ENCODE results near the gene UBE2M. TPM values are rescaled to one million over a fixed set of nuclear protein-coding genes. Genes with fewer than 3 reads are reported as not detected.
A peak's percentile ranks its signal among the peaks of the same experiment; 100 is the strongest.
"Not testable (repeated sequence)": the region's sequence is repeated elsewhere in the genome, so short reads cannot be mapped to it uniquely, and the experiment has no call there.

The UBE2M gene
- total RNA-seq, 1 donor from 2014 or later = 78.3 TPM

DNA sequence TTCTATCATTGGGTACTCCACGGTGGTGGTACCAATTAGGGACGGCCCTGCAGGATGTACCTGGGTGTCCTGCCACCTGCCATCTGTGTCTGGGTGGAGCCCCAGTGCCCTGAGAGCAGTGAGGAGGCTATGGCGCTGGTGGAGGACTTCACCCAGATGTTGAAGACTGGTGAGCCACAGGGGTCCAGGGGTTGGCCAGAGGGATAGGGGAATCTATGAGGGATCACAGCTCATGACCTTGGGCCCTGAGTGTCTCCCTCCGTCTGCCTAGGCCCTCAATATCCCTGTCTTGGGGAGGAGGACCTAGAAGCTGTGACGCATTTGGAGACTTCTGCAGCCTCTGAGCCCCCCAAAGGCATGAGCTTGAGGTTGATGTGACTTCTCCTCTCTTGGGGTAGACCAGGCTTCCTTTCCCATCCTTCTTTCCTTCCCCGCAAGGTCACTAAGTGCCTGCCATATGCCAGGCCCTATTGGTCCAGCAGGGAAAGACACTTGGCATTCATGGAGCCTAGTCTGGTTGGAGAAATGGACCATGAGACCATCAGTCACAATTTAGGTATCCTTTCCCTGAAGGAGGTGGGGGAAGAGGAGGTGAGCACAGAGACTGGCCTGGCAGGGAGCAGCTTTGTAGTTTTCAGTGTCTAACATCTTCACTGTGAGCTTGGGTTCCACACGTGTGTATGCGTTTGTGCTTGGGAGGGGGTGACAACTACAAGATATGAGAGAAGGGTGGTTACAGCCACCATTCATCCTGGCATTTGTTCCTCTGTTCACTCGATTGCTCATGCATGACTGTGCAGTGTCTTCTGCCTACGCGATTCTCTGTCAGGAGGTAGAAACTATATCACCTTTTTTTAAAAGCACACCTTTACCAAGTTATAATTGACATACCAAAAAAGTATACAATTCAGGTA, 19.9 kb upstream of the UBE2M start:
- Mint-ChIP-seq H3K36me3 (ENCODE audit: unreplicated experiment) (peaks cover 13% of the 10 kb centered on the region), H3K4me1 (ENCODE audit: unreplicated experiment) (peaks cover 23% of the 10 kb centered on the region), H3K27me3 (ENCODE audit: unreplicated experiment) (no peaks in the 10 kb centered on the region), H3K4me3 (ENCODE audit: unreplicated experiment) (no peak overlapping the region), H3K9me3 (ENCODE audit: unreplicated experiment) (no peaks in the 10 kb centered on the region), H3K27ac (ENCODE audit: unreplicated experiment) (no peak overlapping the region)
- DNase-seq (ENCODE audit: extremely low spot score, unreplicated experiment) = peak; percentile 66
- TF ChIP-seq, protein P1, sequence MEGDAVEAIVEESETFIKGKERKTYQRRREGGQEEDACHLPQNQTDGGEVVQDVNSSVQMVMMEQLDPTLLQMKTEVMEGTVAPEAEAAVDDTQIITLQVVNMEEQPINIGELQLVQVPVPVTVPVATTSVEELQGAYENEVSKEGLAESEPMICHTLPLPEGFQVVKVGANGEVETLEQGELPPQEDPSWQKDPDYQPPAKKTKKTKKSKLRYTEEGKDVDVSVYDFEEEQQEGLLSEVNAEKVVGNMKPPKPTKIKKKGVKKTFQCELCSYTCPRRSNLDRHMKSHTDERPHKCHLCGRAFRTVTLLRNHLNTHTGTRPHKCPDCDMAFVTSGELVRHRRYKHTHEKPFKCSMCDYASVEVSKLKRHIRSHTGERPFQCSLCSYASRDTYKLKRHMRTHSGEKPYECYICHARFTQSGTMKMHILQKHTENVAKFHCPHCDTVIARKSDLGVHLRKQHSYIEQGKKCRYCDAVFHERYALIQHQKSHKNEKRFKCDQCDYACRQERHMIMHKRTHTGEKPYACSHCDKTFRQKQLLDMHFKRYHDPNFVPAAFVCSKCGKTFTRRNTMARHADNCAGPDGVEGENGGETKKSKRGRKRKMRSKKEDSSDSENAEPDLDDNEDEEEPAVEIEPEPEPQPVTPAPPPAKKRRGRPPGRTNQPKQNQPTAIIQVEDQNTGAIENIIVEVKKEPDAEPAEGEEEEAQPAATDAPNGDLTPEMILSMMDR (IDR thresholded peaks at IDR 0.05) = no peak

DNA sequence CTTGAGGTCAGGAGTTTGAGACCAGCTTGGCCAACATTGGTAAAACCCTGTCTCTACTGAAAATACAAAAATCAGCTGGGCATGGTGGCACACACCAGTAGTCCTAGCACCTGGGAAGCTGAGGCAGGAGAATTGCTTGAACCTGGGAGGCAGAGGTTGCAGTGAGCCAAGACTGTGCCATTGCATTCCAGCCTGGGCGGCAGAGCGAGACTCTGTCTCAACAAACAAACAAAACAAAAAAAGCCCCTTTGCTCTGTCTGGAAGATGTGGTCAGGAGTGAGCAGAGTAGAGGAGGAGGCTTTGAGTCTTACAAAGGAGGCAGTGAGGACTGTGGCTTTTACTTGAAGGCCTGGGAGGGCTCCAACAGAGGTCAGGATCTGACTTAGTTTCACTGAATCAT, 19.2 kb upstream of the UBE2M start:
- not testable (repeated sequence) for H3K27me3 Mint-ChIP-seq (ENCODE audit: unreplicated experiment); H3K4me3 Mint-ChIP-seq (ENCODE audit: unreplicated experiment); H3K9me3 Mint-ChIP-seq (ENCODE audit: unreplicated experiment); H3K36me3 Mint-ChIP-seq (ENCODE audit: unreplicated experiment)
- Mint-ChIP-seq H3K27ac (ENCODE audit: unreplicated experiment) (peak overlapping the region; percentile 41), H3K4me1 (ENCODE audit: unreplicated experiment) (peaks cover 24% of the 10 kb centered on the region)
- DNase-seq (ENCODE audit: extremely low spot score, unreplicated experiment) = peak; percentile 51

DNA sequence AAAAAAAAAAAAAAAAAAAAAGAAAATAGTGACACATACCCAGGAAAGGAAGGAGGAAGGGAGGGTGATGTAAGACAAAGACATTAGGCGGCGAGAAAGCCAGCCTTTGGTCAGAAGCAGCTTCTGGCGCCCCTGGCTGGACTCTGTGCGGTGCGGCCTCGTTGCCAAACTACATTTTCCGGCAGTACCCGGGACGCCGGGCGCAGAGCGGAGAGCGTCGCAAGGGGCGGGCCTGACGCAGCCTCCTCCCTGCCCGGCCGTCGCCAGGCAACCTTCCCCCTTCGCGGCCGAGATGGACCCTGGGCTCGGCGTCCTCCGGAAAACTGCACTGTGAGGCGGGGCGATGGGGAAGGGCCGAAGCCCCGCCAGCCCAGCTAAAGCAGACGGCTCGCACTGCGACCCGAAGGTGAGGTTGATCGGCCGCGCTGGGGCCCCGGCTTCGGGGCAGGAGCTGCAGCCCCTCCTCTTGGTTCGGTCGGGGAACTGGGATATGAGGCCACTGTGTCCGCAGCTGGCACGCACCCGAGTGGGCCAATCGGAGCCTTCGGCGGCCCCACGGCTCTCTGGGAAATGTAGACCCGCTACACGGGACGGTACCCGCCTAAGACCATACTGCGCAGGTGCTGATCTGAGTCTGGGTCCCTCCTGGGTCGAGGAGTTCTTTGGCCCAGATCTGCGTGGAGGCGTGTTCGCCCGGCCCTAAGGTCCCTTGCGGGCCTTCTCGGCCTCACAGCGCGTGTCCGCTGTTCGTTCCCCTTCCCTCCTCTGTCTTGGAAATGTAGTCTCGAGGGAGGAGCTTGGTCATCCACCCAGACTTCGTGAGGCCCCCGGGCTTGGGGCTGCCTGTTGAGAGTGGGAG, 17.0 kb upstream of the UBE2M start:
- Mint-ChIP-seq H3K27ac (ENCODE audit: unreplicated experiment) (peak overlapping the region; percentile 99), H3K4me1 (ENCODE audit: unreplicated experiment) (peaks cover 28% of the 10 kb centered on the region), H3K4me3 (ENCODE audit: unreplicated experiment) (peak overlapping the region; percentile 99), H3K27me3 (ENCODE audit: unreplicated experiment) (no peaks in the 10 kb centered on the region), H3K36me3 (ENCODE audit: unreplicated experiment) (no peaks in the 10 kb centered on the region), H3K9me3 (ENCODE audit: unreplicated experiment) (no peaks in the 10 kb centered on the region)
- TF ChIP-seq, protein P1 (IDR thresholded peaks at IDR 0.05) = peak; percentile 12
- DNase-seq (ENCODE audit: extremely low spot score, unreplicated experiment) = peak; percentile 97

DNA sequence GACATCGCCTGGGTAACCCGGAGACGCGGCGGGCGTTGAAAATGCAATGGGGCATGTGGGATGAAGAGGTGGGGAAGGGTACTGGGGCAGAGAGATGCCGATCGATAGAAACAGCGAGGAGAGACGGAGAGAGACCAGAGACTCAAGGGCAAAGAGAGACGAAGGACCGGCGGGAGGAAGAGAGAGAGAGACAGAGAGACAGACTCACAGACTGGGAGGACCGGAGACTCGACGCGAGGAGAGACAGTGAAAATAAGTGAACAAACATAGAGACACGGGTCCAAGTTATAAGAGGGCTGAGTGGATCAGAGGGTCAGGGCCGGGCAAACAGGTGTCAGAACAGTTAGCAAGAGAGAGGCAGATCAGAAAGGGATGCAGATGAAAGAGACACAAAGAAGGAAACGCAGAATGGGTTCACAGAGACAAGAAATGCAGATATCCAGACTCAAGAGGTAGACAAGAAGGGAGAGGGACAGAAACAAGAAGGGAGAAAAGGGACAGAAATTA, 15.3 kb upstream of the UBE2M start:
- Mint-ChIP-seq H3K4me1 (ENCODE audit: unreplicated experiment) (peaks cover 28% of the 10 kb centered on the region), H3K4me3 (ENCODE audit: unreplicated experiment) (peak overlapping the region; percentile 99), H3K9me3 (ENCODE audit: unreplicated experiment) (no peaks in the 10 kb centered on the region), H3K27ac (ENCODE audit: unreplicated experiment) (peak overlapping the region; percentile 99), H3K27me3 (ENCODE audit: unreplicated experiment) (no peaks in the 10 kb centered on the region), H3K36me3 (ENCODE audit: unreplicated experiment) (no peaks in the 10 kb centered on the region)
- DNase-seq (ENCODE audit: extremely low spot score, unreplicated experiment) = no peak
- TF ChIP-seq, protein P1 (IDR thresholded peaks at IDR 0.05) = no peak

DNA sequence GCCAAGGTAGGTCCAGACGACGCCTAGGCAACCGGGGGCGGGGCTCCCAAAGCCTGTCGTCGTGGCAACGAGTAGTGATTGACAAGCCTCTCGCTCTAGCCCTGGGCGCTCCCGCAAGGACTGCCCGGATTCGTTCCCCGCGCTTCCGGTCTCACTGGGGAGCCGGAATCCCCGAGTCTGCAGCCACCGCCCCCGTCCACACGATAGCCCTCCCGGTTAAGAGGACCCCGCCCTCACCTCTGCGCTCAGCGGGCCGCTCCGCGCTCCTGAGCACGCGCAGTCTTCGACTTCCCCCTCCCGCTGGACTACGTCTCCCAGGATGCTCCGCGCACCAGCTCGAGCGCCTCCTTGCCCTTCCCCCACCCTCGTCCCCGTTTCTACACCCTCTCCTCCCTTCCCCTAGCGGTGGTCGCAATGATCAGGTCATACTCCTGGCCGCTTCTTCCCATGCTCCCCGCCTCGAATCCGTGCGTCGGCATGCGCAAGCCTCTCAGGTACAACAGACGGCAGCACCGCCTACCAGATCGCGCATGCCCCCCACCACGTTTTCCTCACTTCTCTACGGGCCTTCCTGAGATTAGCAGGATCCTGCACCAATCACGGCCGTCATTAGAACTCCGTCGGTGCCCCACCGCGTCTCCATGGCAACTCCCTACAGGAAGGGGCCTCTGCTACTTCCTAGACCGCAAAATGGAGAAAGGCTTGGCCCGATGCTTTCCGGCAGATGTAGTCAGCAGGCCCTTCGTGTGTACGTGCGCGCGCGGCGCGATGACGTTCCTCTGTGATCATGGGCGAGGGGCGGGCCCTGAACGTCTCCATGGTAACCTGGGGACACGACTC, 14.6 kb upstream of the UBE2M start, which contains the start of gene MZF1:
Gene MZF1, minus strand, starts transcription at position 518 of the 840 bp plus-strand sequence. CDS start 1,946 bp downstream, outside the sequence.
- TF ChIP-seq, protein P1 (IDR thresholded peaks at IDR 0.05) = peak; percentile 29
- peak within 1 kb of the TSS; percentile 99 for H3K4me3 Mint-ChIP-seq (ENCODE audit: unreplicated experiment)

More for the DNA sequence above, 14.6 kb upstream of the UBE2M start, which contains the start of gene MZF1:
- Mint-ChIP-seq H3K36me3 (ENCODE audit: unreplicated experiment) (no peaks in the 10 kb centered on the region), H3K27me3 (ENCODE audit: unreplicated experiment) (no peaks in the 10 kb centered on the region), H3K27ac (ENCODE audit: unreplicated experiment) (peak within 1 kb of the TSS; percentile 99), H3K9me3 (ENCODE audit: unreplicated experiment) (no peaks in the 10 kb centered on the region), H3K4me1 (ENCODE audit: unreplicated experiment) (peaks cover 28% of the 10 kb centered on the region)
- peak; percentile 100 for DNase-seq (ENCODE audit: extremely low spot score, unreplicated experiment)

Measured in osteocyte (in vitro differentiated cells).